A549 (cell line): Measurements from ENCODE around the gene RNF133. TPM values are rescaled to one million over a fixed set of nuclear protein-coding genes. Genes with fewer than 3 reads are reported as not detected.

Source experiments
- ATAC-seq, 2 experiments: fragments of 200-7000 bp in 1 of 2; fragments of >200 bp in 1 of 2; cut with Nextera tagmentation in 1 of 2; cut with Tn5 transposase in 1 of 2; 3 replicates each; pipeline versions ENCODE4 v1.8.0 to v1.9.1; 2018 to 2020; ENCODE audit warnings: mild to moderate bottlenecking in 1 of 2, moderate library complexity in 1 of 2
- CTCF ChIA-PET: fragments of 300-600 bp; sonication (Branson Sonifier 250); formaldehyde crosslinking; extraction: SDS; loops from one replicate; lab custom pipeline; 2021; ENCODE audit warnings: antibody characterized with exemption, inconsistent platforms; lab: Yijun Ruan, JAX
- POLR2A ChIA-PET: fragments of 350-600 bp; formaldehyde crosslinking; extraction: SDS; loops from one replicate; lab custom pipeline; 2021; ENCODE audit warnings: antibody characterized with exemption, inconsistent platforms; lab: Yijun Ruan, JAX
- DNase-seq, 2 experiments: peaks; one replicate each; pipeline versions ENCODE4 v3.0.0 to v3.0.0-alpha.2; 2011 to 2016; ENCODE audit warnings: low read depth in 1 of 2, low spot score in 1 of 2
- FAIRE-seq: peaks from 2 replicates; lab custom pipeline; 2011; peaks lifted over from hg19 to GRCh38; lab: Jason Lieb, UNC
- H3K27ac ChIP-seq, 2 experiments: fragments of >200 bp; sonication (Bioruptor Twin); formaldehyde crosslinking; 3 replicates each; pipeline ENCODE4 v1.5.1; 2016 to 2017
- H3K4me1 ChIP-seq: fragments of >200 bp; sonication (Bioruptor Twin); formaldehyde crosslinking; 3 replicates; pipeline ENCODE4 v1.6.1; 2016
- H3K4me2 ChIP-seq: fragments of >200 bp; sonication (Bioruptor Twin); formaldehyde crosslinking; 3 replicates; pipeline ENCODE4 v1.6.1; 2016
- H3K4me3 ChIP-seq: fragments of >200 bp; sonication (Bioruptor Twin); formaldehyde crosslinking; 3 replicates; pipeline ENCODE4 v1.5.1; 2016
- H3K9me3 ChIP-seq: fragments of >200 bp; sonication (Bioruptor Twin); formaldehyde crosslinking; 3 replicates; pipeline ENCODE4 v1.6.1; 2016
- BCL3 ChIP-seq: fragments of >200 bp; sonication (Bioruptor Twin); formaldehyde crosslinking; IDR thresholded peaks from 3 replicates; pipeline ENCODE4 v1.6.1; 2016
- CHD4 ChIP-seq: fragments of 200-600 bp; sonication (generic); IDR thresholded peaks from 2 replicates; pipeline ENCODE4 v1.6.1; 2016; ENCODE audit warnings: antibody characterized with exemption, mild to moderate bottlenecking, borderline replicate concordance
- EHF ChIP-seq: fragments of 250-450 bp; sonication (Bioruptor Pico); IDR thresholded peaks from 2 replicates; pipeline ENCODE4 v1.5.0; 2020; ENCODE audit warnings: mild to moderate bottlenecking
- EHMT2 ChIP-seq: fragments of 200-600 bp; sonication (generic); IDR thresholded peaks from 2 replicates; pipeline ENCODE4 v1.6.1; 2016; ENCODE audit warnings: antibody characterized with exemption, low read depth, mild to moderate bottlenecking, moderate library complexity
- ELK1 ChIP-seq: fragments of 150-350 bp; IDR thresholded peaks from 2 replicates; pipeline ENCODE4 v1.6.1; 2014; ENCODE audit warnings: low read depth, mild to moderate bottlenecking, low read length
- ESRRA ChIP-seq: fragments of 150-350 bp; IDR thresholded peaks from 2 replicates; pipeline ENCODE4 v1.6.1; 2014; ENCODE audit warnings: mild to moderate bottlenecking, low read length, borderline replicate concordance
- FOSB ChIP-seq: fragments of 250-450 bp; sonication (Bioruptor Pico); IDR thresholded peaks from 2 replicates; pipeline ENCODE4 v1.5.0; 2020; ENCODE audit warnings: mild to moderate bottlenecking, moderate library complexity
- HDAC2 ChIP-seq: fragments of 200-600 bp; sonication (generic); IDR thresholded peaks from 2 replicates; pipeline ENCODE4 v1.6.1; 2016
- HES2 ChIP-seq: fragments of >200 bp; sonication (Bioruptor Twin); formaldehyde crosslinking; IDR thresholded peaks from 2 replicates; pipeline ENCODE4 v1.6.1; 2016
- HMGXB4 ChIP-seq: fragments of 250-450 bp; sonication (Bioruptor Pico); IDR thresholded peaks from 2 replicates; pipeline ENCODE4 v1.5.0; 2021; ENCODE audit warnings: mild to moderate bottlenecking, moderate library complexity, borderline replicate concordance
- JUNB ChIP-seq: fragments of >200 bp; sonication (Bioruptor Twin); formaldehyde crosslinking; IDR thresholded peaks from 2 replicates; pipeline ENCODE4 v1.6.1; 2016
- KDM1A ChIP-seq: fragments of 200-600 bp; sonication (generic); IDR thresholded peaks from 2 replicates; pipeline ENCODE4 v1.6.1; 2016; ENCODE audit warnings: low read depth, mild to moderate bottlenecking
- MAZ ChIP-seq: fragments of 150-350 bp; IDR thresholded peaks from 2 replicates; pipeline ENCODE4 v1.6.1; 2014; ENCODE audit warnings: antibody characterized with exemption, low read depth, low read length, borderline replicate concordance
- NPAS2 ChIP-seq: fragments of 250-450 bp; sonication (Bioruptor Pico); IDR thresholded peaks from 2 replicates; pipeline ENCODE4 v1.8.0; 2022; ENCODE audit warnings: mild to moderate bottlenecking, moderate library complexity, borderline replicate concordance
- RAD21 ChIP-seq, 2 experiments: fragments of >200 bp in 1 of 2; sonication (Bioruptor Twin) in 1 of 2; formaldehyde crosslinking in 1 of 2; IDR thresholded peaks in 1 of 2; conservative IDR thresholded peaks in 1 of 2; 2 replicates in 1 of 2; 3 replicates in 1 of 2; pipeline ENCODE4 v1.6.1; 2012 to 2018; ENCODE audit warnings: inconsistent platforms in 1 of 2
- RARB ChIP-seq: fragments of 250-450 bp; sonication (Bioruptor Pico); IDR thresholded peaks from 2 replicates; pipeline ENCODE4 v1.8.0; 2021; ENCODE audit warnings: mild to moderate bottlenecking, moderate library complexity
- REST ChIP-seq: fragments of 200-600 bp; sonication (generic); IDR thresholded peaks from 2 replicates; pipeline ENCODE4 v1.6.1; 2016; ENCODE audit warnings: antibody characterized with exemption, mild to moderate bottlenecking, moderate library complexity
- SMC3 ChIP-seq: fragments of >200 bp; sonication (Bioruptor Twin); formaldehyde crosslinking; IDR thresholded peaks from 3 replicates; pipeline ENCODE4 v1.6.1; 2018; ENCODE audit warnings: inconsistent platforms
- ZC3H11A ChIP-seq: fragments of 450-650 bp; IDR thresholded peaks from 2 replicates; pipeline ENCODE4 v1.6.1; 2014; ENCODE audit warnings: antibody characterized with exemption, mild to moderate bottlenecking
- ZSCAN20 ChIP-seq: fragments of 250-450 bp; sonication (Bioruptor Pico); IDR thresholded peaks from 2 replicates; pipeline ENCODE4 v1.8.0; 2022; ENCODE audit warnings: mild to moderate bottlenecking, moderate library complexity
- WGBS: methylation state at CpG from one replicate; pipeline ENCODE4 v1.1.6; 2017; ENCODE audit errors: missing lambda C conversion rate; 5-methylcytosine and 5-hydroxymethylcytosine counted together
- polyA plus RNA-seq, 4 experiments: library from polyadenylated mRNA; depleted of rRNA in 3 of 4; stranded (reverse); fragments of >200 nt; fragmentation: RNase III in 1 of 4; extraction: RNeasy Plus Mini Kit Qiagen cat#74134 plus additional on column Dnase treatment in 1 of 4; gene quantifications; 2 replicates in 3 of 4; 3 replicates in 1 of 4; pipeline ENCODE4 v1.2.3, GENCODE V29; 2011 to 2017

The RNF133 gene
- polyA plus RNA-seq, 2 of the 4 experiments (the other 2 are of a cell fraction) = not detected

GRCh38 chr7:122746948-122747347 is 48.0 kb upstream of the RNF133 start:
- TF ChIP-seq RAD21 (conservative IDR thresholded peaks at IDR 0.05 in 1 of 2, IDR thresholded peaks at IDR 0.05 in 1 of 2) = no peak
- TF ChIP-seq EHMT2 = no peak
- TF ChIP-seq BCL3 = no peak
- no peak for TF ChIP-seq MAZ
- TF ChIP-seq KDM1A = no peak
- TF ChIP-seq REST = no peak
- no peak for TF ChIP-seq JUNB
- TF ChIP-seq ELK1 = no peak
- no peak for TF ChIP-seq HES2
- TF ChIP-seq RARB (CRISPR knock-in tag) = no peak
- TF ChIP-seq EHF (CRISPR knock-in tag) = no peak
- TF ChIP-seq NPAS2 (CRISPR knock-in tag) = no peak
- no peak for TF ChIP-seq CHD4
- TF ChIP-seq HDAC2 = no peak
- no peak for TF ChIP-seq ESRRA
- no peak for TF ChIP-seq HMGXB4 (CRISPR knock-in tag)
- no peak for TF ChIP-seq FOSB (CRISPR knock-in tag)
- no peak for TF ChIP-seq ZC3H11A
- TF ChIP-seq ZSCAN20 (CRISPR knock-in tag) = no peak
- TF ChIP-seq SMC3 = no peak
- TF ChIP-seq, all 56 proteins: peak for 0

More at GRCh38 chr7:122746948-122747347, 48.0 kb upstream of the RNF133 start:
- 23% methylated on average over 2 of the region's 2 CpGs for WGBS
- FAIRE-seq = no peak
- Histone ChIP-seq H3K4me1 (no peaks in the 10 kb centered on the region), H3K4me2 (no peak overlapping the region), H3K4me3 (no peak overlapping the region), H3K27ac (no peak overlapping the region), H3K9me3 (no peaks in the 10 kb centered on the region)
- no peak for DNase-seq
- CTCF ChIA-PET = interaction anchor here (1.4 kb wide), 1 partner anchor 12 kb away, joined by 3 read pairs; no protein-coding TSS in a partner anchor
- ATAC-seq = no peak
- POLR2A ChIA-PET = interaction anchor here (0.6 kb wide), 1 partner anchor 9 kb away, joined by 4 read pairs; no protein-coding TSS in a partner anchor
